Measurements from ENCODE around the gene VAV3. TPM values are rescaled to one million over a fixed set of nuclear protein-coding genes. Genes with fewer than 3 reads are reported as not detected.
A peak's percentile ranks its signal among the peaks of the same experiment; 100 is the strongest.

Gene VAV3
- total RNA-seq, 1 experiment from 2014 or later, result 0.84 TPM

DNA sequence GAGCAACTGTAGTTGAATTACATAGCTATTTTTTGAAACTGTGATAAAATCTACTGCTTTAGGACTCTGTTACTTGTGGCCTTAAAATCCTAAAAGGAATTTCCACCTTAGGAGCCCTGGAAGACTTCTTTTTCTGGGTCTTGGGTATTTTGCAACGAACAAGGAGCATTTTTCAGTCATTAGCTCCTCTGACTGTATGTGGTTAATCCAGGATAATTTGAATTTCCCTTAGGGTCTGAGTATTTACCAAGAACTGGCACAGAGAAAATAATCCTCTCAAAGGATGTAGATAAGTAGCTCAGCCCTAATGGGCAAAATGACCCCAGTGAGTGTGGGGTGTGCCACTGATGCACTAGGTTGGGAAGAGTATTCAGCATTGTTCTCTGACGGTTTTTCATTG is 170.4 kb downstream of the VAV3 start:
- DNase-seq (ENCODE audit: low read depth), result no peak

- DNase-seq (ENCODE audit: low read depth), result no peak
Observed at GRCh38 chr1:107793896-107794453, 171.0 kb downstream of the VAV3 start.

DNA sequence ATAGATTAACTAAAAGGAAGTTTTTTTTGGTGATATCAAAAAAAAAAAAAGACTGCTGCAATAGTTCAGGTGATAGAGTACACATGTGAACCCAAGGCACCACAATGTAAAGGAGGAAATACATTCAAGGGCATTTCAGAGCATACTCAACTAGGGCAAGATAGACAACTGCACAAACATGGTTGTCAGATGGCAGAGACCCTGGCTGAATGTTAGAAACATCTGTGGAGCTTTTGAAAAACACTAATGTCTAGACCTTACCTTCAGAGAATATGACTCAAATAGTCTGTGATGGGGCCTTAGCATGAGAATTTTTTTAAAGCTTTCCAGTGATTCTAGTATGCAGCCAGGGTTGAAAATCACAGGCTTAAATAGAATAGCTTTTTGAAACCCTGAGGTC is 173.6 kb downstream of the VAV3 start:
- no peak for DNase-seq (ENCODE audit: low read depth)

GRCh38 chr1:107789817-107790524 is 175.0 kb downstream of the VAV3 start:
- no peak for DNase-seq (ENCODE audit: low read depth)

- no peak for DNase-seq (ENCODE audit: low read depth)
Observed at GRCh38 chr1:107788206-107789202, 176.5 kb downstream of the VAV3 start.

DNA sequence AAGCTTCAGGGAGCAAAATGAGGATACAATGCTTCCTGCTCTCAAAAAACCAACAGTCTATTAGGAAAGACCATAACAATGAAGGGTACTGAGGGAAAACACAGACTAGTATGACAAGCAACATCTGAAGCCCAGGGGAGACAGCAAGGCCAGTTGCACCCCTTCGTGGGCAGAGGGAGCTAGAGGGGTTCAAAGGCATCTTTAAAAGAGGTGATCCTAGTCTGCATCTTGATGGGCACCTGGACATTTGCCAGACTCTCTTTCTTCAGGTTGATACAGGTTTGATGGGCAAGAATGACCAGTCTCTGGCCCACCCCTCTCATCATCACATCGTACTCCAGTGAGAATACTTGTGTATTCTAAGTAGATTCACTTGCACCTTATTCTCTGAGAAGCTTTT is 177.7 kb downstream of the VAV3 start:
- no peak for DNase-seq (ENCODE audit: low read depth)

GRCh38 chr1:107786203-107786845 is 178.7 kb downstream of the VAV3 start:
- no peak for DNase-seq (ENCODE audit: low read depth)

DNA sequence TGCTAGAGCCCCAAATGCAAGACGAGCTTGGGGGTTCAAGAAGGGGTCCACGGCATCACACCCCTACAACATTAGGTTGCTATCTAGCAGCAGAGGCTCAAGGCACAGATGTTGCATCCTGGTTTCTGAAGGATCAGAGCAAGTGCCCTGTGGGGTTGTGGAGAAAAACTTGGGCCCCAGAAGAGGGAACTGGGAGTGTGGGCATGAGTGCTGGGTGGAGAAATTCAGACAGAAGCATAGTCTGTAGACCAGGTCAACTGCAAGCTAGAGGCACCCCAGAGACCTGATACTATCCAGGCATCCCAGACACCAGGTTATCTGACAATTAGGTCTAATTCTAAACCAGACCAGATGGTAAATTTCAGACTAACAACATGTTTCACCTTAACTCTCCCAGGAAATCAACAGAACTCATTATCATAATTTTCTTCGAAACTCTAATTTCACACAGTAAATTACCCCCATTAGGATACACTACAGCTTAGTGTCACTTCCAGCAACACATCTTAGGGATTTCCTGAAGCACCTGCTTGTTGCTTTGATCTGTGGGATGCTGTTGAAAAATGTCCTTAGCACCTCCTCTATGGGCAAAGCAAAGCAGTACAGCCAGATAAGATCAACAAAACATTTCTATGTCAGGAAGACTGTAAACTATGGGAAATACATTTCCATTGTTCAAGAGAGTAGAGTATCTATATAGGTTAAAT is 179.3 kb downstream of the VAV3 start:
- DNase-seq (ENCODE audit: low read depth), result no peak

GRCh38 chr1:107782217-107782845 is 182.6 kb downstream of the VAV3 start:
- peak; percentile 54 for DNase-seq (ENCODE audit: low read depth)

DNA sequence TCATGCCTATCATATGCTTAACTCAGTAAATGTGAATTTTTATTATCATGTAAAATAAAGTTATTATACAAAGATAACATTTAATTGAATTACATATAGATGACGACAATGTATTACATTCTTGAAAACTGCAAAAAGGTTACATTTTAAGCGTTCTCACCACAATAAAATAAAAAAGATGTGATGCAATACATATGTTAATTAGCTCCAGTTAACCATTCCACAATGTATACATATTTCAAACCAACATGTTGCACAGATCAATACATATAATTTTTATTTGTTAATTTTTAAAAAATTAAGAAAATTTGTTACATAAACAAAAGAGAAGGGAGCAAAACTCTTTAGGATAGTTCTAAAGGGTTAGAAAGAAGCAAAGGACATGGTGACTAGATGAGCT is 183.7 kb downstream of the VAV3 start:
- no peak for DNase-seq (ENCODE audit: low read depth)

- DNase-seq (ENCODE audit: low read depth), result no peak
Observed at GRCh38 chr1:107777664-107778047, 187.3 kb downstream of the VAV3 start.

- DNase-seq (ENCODE audit: low read depth), result no peak
Observed at GRCh38 chr1:107776900-107777663, 187.9 kb downstream of the VAV3 start.

DNA sequence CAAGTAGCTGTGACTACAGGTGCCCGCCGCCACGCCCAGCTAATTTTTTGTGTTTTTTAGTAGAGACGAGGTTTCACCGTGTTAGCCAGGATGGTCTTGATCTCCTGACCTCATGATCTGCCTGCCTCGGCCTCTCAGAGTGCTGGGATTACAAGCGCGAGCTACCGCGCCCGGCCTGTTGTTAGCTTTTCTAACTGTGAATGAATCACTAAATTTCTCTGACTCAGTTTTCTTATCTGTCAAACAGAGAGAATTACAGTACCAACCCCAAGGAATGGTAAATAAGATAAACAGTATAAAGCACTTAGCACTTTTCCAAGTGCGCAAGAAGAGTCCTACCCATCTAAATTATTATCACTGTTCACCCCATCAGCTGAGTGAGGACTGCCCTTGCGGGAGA is 193.6 kb downstream of the VAV3 start:
- DNase-seq (ENCODE audit: low read depth), result no peak

GRCh38 chr1:107767156-107767582 is 197.8 kb downstream of the VAV3 start:
- no peak for DNase-seq (ENCODE audit: low read depth)

GRCh38 chr1:107766533-107766932 is 198.4 kb downstream of the VAV3 start:
- DNase-seq (ENCODE audit: low read depth), result no peak

- DNase-seq (ENCODE audit: low read depth), result no peak
Observed at GRCh38 chr1:107762751-107763390, 202.1 kb downstream of the VAV3 start.

GRCh38 chr1:107760065-107760464 is 204.9 kb downstream of the VAV3 start:
- DNase-seq (ENCODE audit: low read depth), result no peak

DNA sequence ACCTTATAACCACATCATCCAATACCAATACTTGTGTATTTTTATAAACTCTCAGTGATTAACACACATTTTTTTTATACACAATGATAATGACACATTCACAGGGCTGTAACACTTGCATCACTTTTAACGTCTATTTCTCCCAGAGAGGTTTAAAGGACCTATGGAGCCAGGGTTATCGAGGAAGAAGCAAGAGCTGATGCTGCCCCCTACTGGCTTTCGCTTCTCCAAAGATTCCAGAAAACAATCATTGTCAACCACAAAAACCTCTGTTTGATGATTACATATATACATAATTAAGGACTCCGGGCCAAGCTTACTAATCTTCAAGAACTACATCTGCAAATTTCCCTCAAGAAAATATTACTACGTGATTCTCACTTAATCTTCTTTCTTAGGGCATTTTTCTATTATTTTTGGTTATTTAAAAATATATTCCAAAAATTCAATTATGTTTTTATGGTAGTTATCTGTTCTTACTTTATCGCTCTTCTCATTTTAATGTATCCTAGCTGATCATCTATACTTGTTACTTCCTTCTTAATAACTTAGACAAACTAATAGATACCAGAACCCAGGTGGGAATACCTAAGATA is 214.5 kb downstream of the VAV3 start:
- peak; percentile 47 for DNase-seq (ENCODE audit: low read depth)

- no peak for DNase-seq (ENCODE audit: low read depth)
Observed at GRCh38 chr1:107748531-107748930, 216.4 kb downstream of the VAV3 start.

Measured in RPMI7951 (cell line).